Parathyroid adenoma (tissue), 2 donors: ENCODE data around the gene B3GAT2.
A peak's percentile ranks its signal among the peaks of the same experiment; 100 is the strongest.

ENCODE experiments used
- H2AFZ ChIP-seq: fragments of 300-600 bp; sonication (generic); one replicate; pipeline ENCODE4 v1.7.0; 2017; ENCODE audit warnings: antibody characterized with exemption, mild to moderate bottlenecking
- H3K27ac ChIP-seq: fragments of 300-600 bp; sonication (generic); one replicate; pipeline ENCODE4 v1.7.0; 2017
- H3K27me3 ChIP-seq: fragments of 300-600 bp; sonication (generic); one replicate; pipeline ENCODE4 v1.7.0; 2017; ENCODE audit warnings: low read length; ENCODE audit not compliant: control insufficient read depth, insufficient read depth
- H3K36me3 ChIP-seq: fragments of 300-600 bp; sonication (generic); one replicate; pipeline ENCODE4 v1.7.0; 2017; ENCODE audit warnings: low read length; ENCODE audit not compliant: control insufficient read depth, insufficient read depth
- H3K4me1 ChIP-seq: fragments of 300-600 bp; sonication (generic); one replicate; pipeline ENCODE4 v1.7.0; 2017; ENCODE audit warnings: control low read depth
- H3K4me2 ChIP-seq: fragments of 300-600 bp; sonication (generic); one replicate; pipeline ENCODE4 v1.7.0; 2017; ENCODE audit warnings: low read length
- H3K4me3 ChIP-seq: fragments of 300-600 bp; sonication (generic); one replicate; pipeline ENCODE4 v1.7.0; 2017; ENCODE audit warnings: low read depth, low read length
- H3K79me2 ChIP-seq: fragments of 300-600 bp; sonication (generic); one replicate; pipeline ENCODE4 v1.7.0; 2017; ENCODE audit warnings: control low read depth
- H3K9ac ChIP-seq: fragments of 300-600 bp; sonication (generic); one replicate; pipeline ENCODE4 v1.7.0; 2017; ENCODE audit warnings: mild to moderate bottlenecking
- H3K9me3 ChIP-seq: fragments of 300-600 bp; sonication (generic); one replicate; pipeline ENCODE4 v1.7.0; 2017; ENCODE audit warnings: low read length; ENCODE audit not compliant: control insufficient read depth
- CTCF ChIP-seq: fragments of 300-600 bp; sonication (generic); IDR thresholded peaks from one replicate; pipeline ENCODE4 v1.7.0; 2017; ENCODE audit warnings: antibody characterized with exemption, mild to moderate bottlenecking
- donor health status: primary hyperparathyroidism.

Gene B3GAT2

GRCh38 chr6:70886661-70887060 is 70.2 kb downstream of the B3GAT2 start:
- H2AFZ ChIP-seq = no peak overlapping the region
- no peaks in the 10 kb centered on the region for H3K79me2 ChIP-seq
- no peak overlapping the region for H3K27ac ChIP-seq
- no peaks in the 10 kb centered on the region for H3K4me1 ChIP-seq
- no peak overlapping the region for H3K4me2 ChIP-seq
- H3K36me3 ChIP-seq = no peaks in the 10 kb centered on the region
- H3K4me3 ChIP-seq = no peak overlapping the region
- H3K9ac ChIP-seq = no peak overlapping the region
- H3K27me3 ChIP-seq = no peaks in the 10 kb centered on the region
- no peaks in the 10 kb centered on the region for H3K9me3 ChIP-seq
- TF ChIP-seq CTCF = no peak

GRCh38 chr6:70886071-70886470 is 70.8 kb downstream of the B3GAT2 start:
- Histone ChIP-seq H3K4me1 (no peaks in the 10 kb centered on the region), H3K27ac (no peak overlapping the region), H3K79me2 (no peaks in the 10 kb centered on the region), H3K27me3 (no peaks in the 10 kb centered on the region), H3K4me3 (no peak overlapping the region), H2AFZ (no peak overlapping the region), H3K36me3 (no peaks in the 10 kb centered on the region), H3K9ac (no peak overlapping the region), H3K9me3 (no peaks in the 10 kb centered on the region), H3K4me2 (no peak overlapping the region)
- TF ChIP-seq CTCF = no peak

- peak; percentile 93 for TF ChIP-seq CTCF
- Histone ChIP-seq H3K79me2 (no peaks in the 10 kb centered on the region), H3K27ac (no peak overlapping the region)
Measured at GRCh38 chr6:70884074-70884983, 72.5 kb downstream of the B3GAT2 start.

GRCh38 chr6:70879496-70879895 is 77.4 kb downstream of the B3GAT2 start:
- H3K4me2 ChIP-seq = no peak overlapping the region
- H3K36me3 ChIP-seq = no peaks in the 10 kb centered on the region
- H3K9me3 ChIP-seq = no peaks in the 10 kb centered on the region
- H3K9ac ChIP-seq = no peak overlapping the region
- TF ChIP-seq CTCF = no peak
- H3K79me2 ChIP-seq = no peaks in the 10 kb centered on the region
- no peak overlapping the region for H3K27ac ChIP-seq
- H2AFZ ChIP-seq = no peak overlapping the region
- H3K27me3 ChIP-seq = no peaks in the 10 kb centered on the region
- H3K4me3 ChIP-seq = no peak overlapping the region
- no peaks in the 10 kb centered on the region for H3K4me1 ChIP-seq

More at GRCh38 chr6:70884074-70884983, 72.5 kb downstream of the B3GAT2 start:
- Histone ChIP-seq H3K27me3 (no peaks in the 10 kb centered on the region), H3K4me1 (no peaks in the 10 kb centered on the region), H3K9ac (no peak overlapping the region), H3K4me2 (no peak overlapping the region), H3K9me3 (no peaks in the 10 kb centered on the region), H3K36me3 (no peaks in the 10 kb centered on the region), H2AFZ (peak overlapping the region; percentile 64), H3K4me3 (no peak overlapping the region)
